ENCODE measurements around the gene GSDME. TPM values are rescaled to one million over a fixed set of nuclear protein-coding genes. Genes with fewer than 3 reads are reported as not detected.
A peak's percentile ranks its signal among the peaks of the same experiment; 100 is the strongest.
"Not testable (repeated sequence)": the region's sequence is repeated elsewhere in the genome, so short reads cannot be mapped to it uniquely, and the experiment has no call there.

The GSDME gene
- total and polyA plus RNA-seq, 3 experiments from 2014 or later = 0.26 to 3.9 (median 3.7) TPM

DNA sequence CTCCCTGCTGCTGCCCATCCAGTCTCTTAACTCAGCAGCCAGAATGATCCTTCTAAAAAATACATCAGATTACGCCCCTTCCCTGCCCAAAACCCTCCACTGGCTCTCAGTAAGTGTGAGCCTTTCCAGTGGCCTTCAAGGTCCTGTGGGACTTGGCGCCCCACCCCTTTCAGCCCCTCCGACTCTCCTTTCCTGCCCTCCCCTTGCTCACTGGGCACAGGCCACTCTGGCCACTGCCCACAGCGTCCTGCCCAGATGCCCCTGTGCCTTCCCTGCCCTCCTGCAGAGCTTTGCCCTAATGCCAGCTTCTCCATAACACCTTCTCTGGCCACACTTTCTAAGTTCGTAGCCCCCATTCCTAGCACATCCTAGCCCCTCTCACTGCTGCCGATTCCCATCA, 13.8 kb downstream of the GSDME start:
- no peak for DNase-seq
- no peaks in the 10 kb centered on the region for H3K4me1 Mint-ChIP-seq
- no peak overlapping the region for H3K4me3 Mint-ChIP-seq
- no peaks in the 10 kb centered on the region for H3K9me3 ChIP-seq (ENCODE audit: low read length)
- CTCF ChIA-PET = no interaction called here
- POLR2A ChIA-PET = no interaction called here
- no peak overlapping the region for H3K27ac ChIP-seq (ENCODE audit: low read depth, low read length)
- peaks cover 0 to under 1% (median 0%) of the 10 kb centered on the region in 3 donors for H3K36me3 Mint-ChIP-seq
- H3K27me3 ChIP-seq (ENCODE audit: insufficient read depth, low read length, poor library complexity, severe bottlenecking) = no peaks in the 10 kb centered on the region
- no peaks in the 10 kb centered on the region for H3K4me1 ChIP-seq (ENCODE audit: insufficient read depth, low read length)
- no peak overlapping the region for H3K27ac Mint-ChIP-seq
- H3K27me3 Mint-ChIP-seq = peaks cover 12 to 35% of the 10 kb centered on the region in 2 donors
- no peaks in the 10 kb centered on the region for H3K36me3 ChIP-seq (ENCODE audit: insufficient read depth, low read length)
- H3K4me3 ChIP-seq (ENCODE audit: low read length) = no peak overlapping the region
- peaks cover 0 to 7% (median 4%) of the 10 kb centered on the region in 5 donors for H3K9me3 Mint-ChIP-seq

DNA sequence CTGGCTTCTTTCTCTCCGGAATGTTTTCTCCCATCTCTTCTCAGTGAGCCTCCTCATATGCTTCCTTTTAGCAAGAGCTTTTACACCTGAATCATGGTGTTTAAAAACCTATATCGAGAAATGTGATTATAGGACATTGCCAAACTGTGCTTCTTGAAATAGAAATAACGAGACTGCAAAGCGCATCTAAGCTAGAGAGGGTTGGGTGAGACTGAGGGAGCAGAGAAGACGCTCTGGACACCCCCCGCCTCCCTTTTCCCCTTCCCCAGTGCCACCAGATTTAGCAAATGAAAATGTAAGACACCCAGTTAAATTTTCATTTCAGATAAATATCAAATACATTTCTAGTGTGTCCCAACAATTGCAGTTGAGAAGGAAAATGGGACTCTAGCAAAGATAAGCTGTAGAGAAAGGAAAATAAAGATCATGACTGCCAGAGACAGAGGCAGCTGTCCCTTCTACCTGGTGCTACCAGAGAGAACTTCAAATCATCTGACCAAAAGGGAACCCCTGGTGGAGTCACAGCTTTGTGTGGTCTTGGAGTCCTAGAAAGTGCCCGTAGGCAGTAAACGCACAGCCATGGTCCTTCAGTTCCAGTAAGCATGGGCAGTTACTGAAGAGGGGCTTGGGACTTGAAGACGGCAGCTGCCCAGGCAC, 14.6 kb downstream of the GSDME start:
- H3K4me1 Mint-ChIP-seq = no peaks in the 10 kb centered on the region
- Histone ChIP-seq H3K27me3 (ENCODE audit: insufficient read depth, low read length, poor library complexity, severe bottlenecking) (no peaks in the 10 kb centered on the region), H3K27ac (ENCODE audit: low read depth, low read length) (no peak overlapping the region), H3K4me3 (ENCODE audit: low read length) (no peak overlapping the region), H3K9me3 (ENCODE audit: low read length) (no peaks in the 10 kb centered on the region), H3K36me3 (ENCODE audit: insufficient read depth, low read length) (no peaks in the 10 kb centered on the region), H3K4me1 (ENCODE audit: insufficient read depth, low read length) (no peaks in the 10 kb centered on the region)
- H3K27me3 Mint-ChIP-seq = peaks cover 13 to 35% of the 10 kb centered on the region in 2 donors
- H3K36me3 Mint-ChIP-seq = no peaks in the 10 kb centered on the region
- no peak overlapping the region for H3K27ac Mint-ChIP-seq
- ChIA-PET POLR2A (no interaction called here), CTCF (no interaction called here)
- H3K4me3 Mint-ChIP-seq = no peak overlapping the region
- peaks cover 0 to 15% (median 9%) of the 10 kb centered on the region in 5 donors for H3K9me3 Mint-ChIP-seq
- DNase-seq = no peak

DNA sequence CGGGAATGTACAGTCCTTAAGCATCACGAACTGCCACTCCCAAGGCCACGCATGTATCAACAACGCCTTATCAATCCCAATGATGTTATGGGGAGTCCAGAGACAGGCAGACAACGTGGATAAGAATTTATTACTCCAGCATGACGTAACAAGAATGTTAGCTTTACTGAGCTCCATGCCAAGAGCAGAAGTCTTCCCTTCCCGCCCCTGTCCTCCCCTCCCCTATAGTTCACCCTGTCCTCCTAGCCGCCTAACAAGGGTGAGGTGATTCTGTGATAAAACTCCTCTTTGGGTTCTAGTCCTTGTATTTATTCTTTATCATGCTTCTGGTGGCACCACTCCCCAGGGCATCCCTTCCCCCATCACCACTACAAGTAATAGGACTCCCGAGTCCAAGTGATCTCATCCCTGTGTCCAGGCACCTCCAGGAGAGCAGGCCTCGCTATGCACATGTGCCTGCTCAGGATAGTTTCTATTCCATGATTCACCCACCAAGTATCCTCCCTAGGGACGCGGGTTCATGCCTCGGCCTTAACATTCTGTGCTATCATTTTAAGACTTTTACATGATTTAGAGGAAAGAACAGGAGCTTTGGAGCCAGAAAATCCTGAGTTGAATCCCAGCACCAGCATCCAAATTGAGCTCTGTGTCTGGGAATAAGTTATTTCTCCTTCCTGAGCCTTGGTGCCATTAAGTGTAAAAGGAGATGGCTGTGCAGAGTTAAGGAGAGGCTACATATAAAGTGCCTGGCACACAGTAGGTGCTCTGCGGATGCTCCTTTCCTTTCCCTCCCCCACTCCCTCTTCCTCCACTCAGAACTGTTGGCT, 15.4 kb downstream of the GSDME start:
- no peak for DNase-seq
- H3K27me3 ChIP-seq (ENCODE audit: insufficient read depth, low read length, poor library complexity, severe bottlenecking) = no peaks in the 10 kb centered on the region
- Mint-ChIP-seq H3K4me3 (no peak overlapping the region), H3K27me3 (peaks cover 18 to 34% of the 10 kb centered on the region in 2 donors), H3K4me1 (no peaks in the 10 kb centered on the region), H3K9me3 (peaks cover 0 to 21% (median 11%) of the 10 kb centered on the region in 5 donors), H3K36me3 (no peaks in the 10 kb centered on the region), H3K27ac (peak overlapping the region in 1 of 8 donors; percentile 92)
- no peak overlapping the region for H3K4me3 ChIP-seq (ENCODE audit: low read length)
- no peaks in the 10 kb centered on the region for H3K36me3 ChIP-seq (ENCODE audit: insufficient read depth, low read length)
- ChIA-PET POLR2A (no interaction called here), CTCF (interaction anchor here (0.9 kb wide), 1 partner anchor 351 kb away, joined by 4 read pairs; no protein-coding TSS in a partner anchor)
- no peaks in the 10 kb centered on the region for H3K9me3 ChIP-seq (ENCODE audit: low read length)
- H3K27ac ChIP-seq (ENCODE audit: low read depth, low read length) = no peak overlapping the region
- no peaks in the 10 kb centered on the region for H3K4me1 ChIP-seq (ENCODE audit: insufficient read depth, low read length)

DNA sequence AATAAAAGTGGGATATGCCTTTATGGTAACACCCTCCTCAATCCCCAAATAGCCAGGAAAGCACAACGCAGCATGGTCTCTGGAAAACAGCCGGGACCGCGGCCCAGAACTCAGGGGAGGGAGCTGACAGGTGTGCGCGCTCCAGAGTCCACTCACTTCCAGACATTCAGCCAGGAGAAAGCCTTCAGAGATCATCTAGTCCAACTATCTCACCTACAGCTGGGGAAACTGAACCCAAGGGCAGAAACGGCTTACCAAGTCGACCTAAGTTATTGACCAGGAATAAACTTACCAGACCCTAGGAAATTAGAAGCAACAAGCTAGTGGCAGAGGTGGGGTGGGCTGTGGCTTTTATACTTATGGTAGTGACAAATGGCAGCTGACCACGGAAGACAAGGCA, 16.4 kb downstream of the GSDME start:
- Mint-ChIP-seq H3K4me3 (no peak overlapping the region), H3K4me1 (no peaks in the 10 kb centered on the region)
- CTCF ChIA-PET = interaction anchor here (0.9 kb wide), 1 partner anchor 352 kb away, joined by 4 read pairs; no protein-coding TSS in a partner anchor

DNA sequence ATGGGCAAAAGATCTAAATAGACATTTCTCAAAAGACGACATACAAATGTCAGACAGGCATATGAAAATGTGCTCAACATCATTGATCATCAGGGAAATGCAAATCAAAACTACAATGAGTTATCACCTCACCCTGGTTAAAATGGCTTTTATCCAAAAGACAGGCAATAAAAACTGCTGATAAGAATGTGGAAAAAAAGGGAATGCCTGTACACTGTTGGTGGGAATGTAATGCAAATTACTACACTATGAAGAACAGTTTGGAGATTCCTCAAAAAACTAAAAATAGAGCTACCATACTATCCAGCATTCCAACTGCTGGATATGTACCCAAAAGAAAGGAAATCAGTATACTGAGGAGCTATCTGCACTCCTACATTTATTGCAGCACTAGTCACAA, 18.0 kb downstream of the GSDME start:
- H3K36me3 ChIP-seq (ENCODE audit: insufficient read depth, low read length) = no peaks in the 10 kb centered on the region
- CTCF ChIA-PET = no interaction called here
- Mint-ChIP-seq H3K4me3 (no peak overlapping the region), H3K27me3 (peaks cover 26 to 40% of the 10 kb centered on the region in 2 donors), H3K27ac (no peak overlapping the region), H3K36me3 (no peaks in the 10 kb centered on the region), H3K9me3 (peaks cover 5 to 28% (median 13%) of the 10 kb centered on the region in 5 donors), H3K4me1 (no peaks in the 10 kb centered on the region)
- H3K9me3 ChIP-seq (ENCODE audit: low read length) = no peaks in the 10 kb centered on the region
- POLR2A ChIA-PET = no interaction called here
- H3K27ac ChIP-seq (ENCODE audit: low read depth, low read length) = no peak overlapping the region
- DNase-seq = no peak
- H3K4me3 ChIP-seq (ENCODE audit: low read length) = no peak overlapping the region
- no peaks in the 10 kb centered on the region for H3K4me1 ChIP-seq (ENCODE audit: insufficient read depth, low read length)
- no peaks in the 10 kb centered on the region for H3K27me3 ChIP-seq (ENCODE audit: insufficient read depth, low read length, poor library complexity, severe bottlenecking)

More for the DNA sequence above, 16.4 kb downstream of the GSDME start:
- no peak for DNase-seq
- peaks cover 23 to 34% of the 10 kb centered on the region in 2 donors for H3K27me3 Mint-ChIP-seq
- H3K9me3 Mint-ChIP-seq = peaks cover 3 to 25% (median 12%) of the 10 kb centered on the region in 5 donors
- peak overlapping the region in 1 of 8 donors; percentile 3 for H3K27ac Mint-ChIP-seq
- H3K9me3 ChIP-seq (ENCODE audit: low read length) = no peaks in the 10 kb centered on the region
- POLR2A ChIA-PET = no interaction called here
- no peaks in the 10 kb centered on the region for H3K4me1 ChIP-seq (ENCODE audit: insufficient read depth, low read length)
- H3K36me3 ChIP-seq (ENCODE audit: insufficient read depth, low read length) = no peaks in the 10 kb centered on the region
- no peak overlapping the region for H3K27ac ChIP-seq (ENCODE audit: low read depth, low read length)
- no peaks in the 10 kb centered on the region for H3K36me3 Mint-ChIP-seq
- H3K4me3 ChIP-seq (ENCODE audit: low read length) = no peak overlapping the region
- no peaks in the 10 kb centered on the region for H3K27me3 ChIP-seq (ENCODE audit: insufficient read depth, low read length, poor library complexity, severe bottlenecking)

DNA sequence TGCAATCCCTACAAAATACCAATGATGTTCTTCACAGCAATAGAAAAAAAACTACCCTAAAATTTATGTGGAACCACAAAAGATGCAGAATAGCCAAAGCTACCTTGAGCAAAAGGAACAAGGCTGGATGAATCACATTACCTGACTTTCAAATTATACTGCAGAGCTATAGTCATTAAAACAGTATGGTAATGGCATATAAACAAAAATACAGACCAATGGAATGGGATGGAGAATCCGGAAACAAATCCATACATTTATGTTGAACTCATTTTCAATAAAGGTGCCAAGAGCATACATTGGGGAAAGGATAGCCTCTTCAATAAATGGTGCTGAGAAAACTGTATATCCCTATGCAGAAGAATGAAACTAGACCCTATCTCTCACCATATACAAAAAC, 18.7 kb downstream of the GSDME start:
- Mint-ChIP-seq H3K4me3 (no peak overlapping the region), H3K27me3 (peaks cover 23 to 40% of the 10 kb centered on the region in 2 donors), H3K9me3 (peaks cover 5 to 28% (median 13%) of the 10 kb centered on the region in 5 donors), H3K36me3 (no peaks in the 10 kb centered on the region), H3K27ac (no peak overlapping the region), H3K4me1 (no peaks in the 10 kb centered on the region)
- Histone ChIP-seq H3K4me1 (ENCODE audit: insufficient read depth, low read length) (no peaks in the 10 kb centered on the region), H3K4me3 (ENCODE audit: low read length) (no peak overlapping the region), H3K27me3 (ENCODE audit: insufficient read depth, low read length, poor library complexity, severe bottlenecking) (no peaks in the 10 kb centered on the region), H3K36me3 (ENCODE audit: insufficient read depth, low read length) (no peaks in the 10 kb centered on the region), H3K9me3 (ENCODE audit: low read length) (no peaks in the 10 kb centered on the region), H3K27ac (ENCODE audit: low read depth, low read length) (no peak overlapping the region)
- CTCF ChIA-PET = no interaction called here
- POLR2A ChIA-PET = no interaction called here
- DNase-seq = no peak

DNA sequence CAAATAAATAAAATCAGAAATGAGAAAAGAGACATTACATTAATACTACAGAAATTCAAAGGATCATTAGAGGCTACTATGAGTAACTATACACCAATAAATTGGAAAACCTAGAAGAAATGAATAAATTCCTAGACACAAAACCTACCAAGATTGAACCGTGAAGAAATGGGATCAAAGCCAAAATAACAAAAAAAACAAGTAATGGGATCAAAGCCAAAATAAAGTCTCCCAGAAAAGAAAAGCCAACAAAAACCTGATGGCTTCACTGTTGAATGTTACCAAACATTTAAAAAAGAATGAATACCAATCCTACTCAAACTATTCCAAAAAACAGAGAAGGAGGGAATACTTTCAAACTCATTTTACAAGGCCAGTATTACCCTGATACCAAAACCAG, 20.0 kb downstream of the GSDME start:
- DNase-seq = no peak
- no peaks in the 10 kb centered on the region for H3K36me3 ChIP-seq (ENCODE audit: insufficient read depth, low read length)
- peaks cover 5 to 28% (median 13%) of the 10 kb centered on the region in 5 donors for H3K9me3 Mint-ChIP-seq
- CTCF ChIA-PET = interaction anchor here (1.0 kb wide), 1 partner anchor 11 kb away, joined by 6 read pairs; no protein-coding TSS in a partner anchor
- H3K4me1 ChIP-seq (ENCODE audit: insufficient read depth, low read length) = no peaks in the 10 kb centered on the region
- no peak overlapping the region for H3K27ac ChIP-seq (ENCODE audit: low read depth, low read length)
- H3K4me1 Mint-ChIP-seq = no peaks in the 10 kb centered on the region
- no peaks in the 10 kb centered on the region for H3K27me3 ChIP-seq (ENCODE audit: insufficient read depth, low read length, poor library complexity, severe bottlenecking)
- H3K4me3 ChIP-seq (ENCODE audit: low read length) = no peak overlapping the region
- POLR2A ChIA-PET = no interaction called here
- no peak overlapping the region for H3K27ac Mint-ChIP-seq
- no peaks in the 10 kb centered on the region for H3K9me3 ChIP-seq (ENCODE audit: low read length)
- peaks cover 26 to 39% of the 10 kb centered on the region in 2 donors for H3K27me3 Mint-ChIP-seq
- H3K36me3 Mint-ChIP-seq = no peaks in the 10 kb centered on the region
- no peak overlapping the region for H3K4me3 Mint-ChIP-seq

DNA sequence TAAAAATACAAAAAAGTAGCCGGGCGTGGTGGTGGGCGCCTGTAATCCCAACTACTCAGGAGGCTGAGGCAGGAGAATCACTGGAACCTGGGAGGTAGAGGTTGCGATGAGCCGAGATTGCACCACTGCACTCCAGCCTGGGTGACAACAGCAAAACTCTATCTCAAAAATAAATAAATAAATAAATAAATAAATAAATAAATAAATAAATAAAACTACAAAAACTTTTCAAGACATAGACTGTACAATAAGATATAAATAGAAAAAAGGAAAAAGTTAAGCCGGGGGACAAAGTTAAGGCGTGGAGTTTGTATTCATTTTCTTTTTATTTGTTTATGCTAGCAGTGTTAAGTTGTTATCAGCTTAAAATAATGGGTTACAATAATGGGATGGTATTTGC, 21.7 kb downstream of the GSDME start:
- H3K27ac Mint-ChIP-seq, CTCF ChIA-PET, POLR2A ChIA-PET: not testable (repeated sequence)

More for the DNA sequence above, 21.7 kb downstream of the GSDME start:
- Mint-ChIP-seq H3K9me3 (peaks cover 5 to 28% (median 13%) of the 10 kb centered on the region in 5 donors), H3K27me3 (peaks cover 25 to 52% of the 10 kb centered on the region in 2 donors)
- H3K4me3 ChIP-seq (ENCODE audit: low read length); H3K9me3 ChIP-seq (ENCODE audit: low read length); DNase-seq; H3K36me3 ChIP-seq (ENCODE audit: insufficient read depth, low read length); H3K27ac ChIP-seq (ENCODE audit: low read depth, low read length); H3K4me1 Mint-ChIP-seq; H3K36me3 Mint-ChIP-seq; H3K4me3 Mint-ChIP-seq; H3K4me1 ChIP-seq (ENCODE audit: insufficient read depth, low read length); H3K27me3 ChIP-seq (ENCODE audit: insufficient read depth, low read length, poor library complexity, severe bottlenecking): not testable (repeated sequence)
